SK-N-MC (cell line): ENCODE measurements around the gene CDCA3.

ENCODE experiments used
- EZH2 ChIP-seq: fragments of 200-600 bp; sonication (generic); IDR thresholded peaks from one replicate; pipeline ENCODE4 v1.6.1; 2017; ENCODE audit warnings: antibody characterized with exemption
- POLR2AphosphoS5 ChIP-seq: IDR thresholded peaks from 2 replicates; pipeline ENCODE4 v1.6.1; 2012; ENCODE audit warnings: mild to moderate bottlenecking, low read depth, low read length, borderline replicate concordance

DNA sequence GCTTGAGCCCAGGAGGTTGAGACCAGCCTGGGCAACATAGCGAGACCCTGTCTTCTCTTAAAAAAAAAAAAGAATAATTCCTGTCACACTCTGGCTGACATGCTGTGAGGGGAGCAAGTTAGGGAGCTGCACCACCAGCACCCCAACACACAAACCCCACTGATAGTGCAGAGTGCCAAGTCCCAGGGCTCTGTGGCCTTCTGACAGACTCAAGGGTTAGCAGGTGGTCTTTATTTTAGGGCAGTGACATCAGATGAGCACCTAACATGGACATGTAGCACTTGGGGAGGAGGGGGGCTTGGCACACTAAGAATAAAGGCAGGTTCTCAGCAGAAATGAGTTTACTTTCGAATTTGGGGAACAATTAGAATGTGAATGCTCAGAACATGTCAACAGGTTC, 7.7 kb upstream of the CDCA3 start:
- TF ChIP-seq EZH2 = no peak
- TF ChIP-seq POLR2AphosphoS5 = no peak
